ENCODE data around the gene EHF. TPM values are rescaled to one million over a fixed set of nuclear protein-coding genes. Genes with fewer than 3 reads are reported as not detected.

EHF gene
- total and polyA plus RNA-seq, 4 donors = 8.9 to 144 (median 62.9) TPM

DNA sequence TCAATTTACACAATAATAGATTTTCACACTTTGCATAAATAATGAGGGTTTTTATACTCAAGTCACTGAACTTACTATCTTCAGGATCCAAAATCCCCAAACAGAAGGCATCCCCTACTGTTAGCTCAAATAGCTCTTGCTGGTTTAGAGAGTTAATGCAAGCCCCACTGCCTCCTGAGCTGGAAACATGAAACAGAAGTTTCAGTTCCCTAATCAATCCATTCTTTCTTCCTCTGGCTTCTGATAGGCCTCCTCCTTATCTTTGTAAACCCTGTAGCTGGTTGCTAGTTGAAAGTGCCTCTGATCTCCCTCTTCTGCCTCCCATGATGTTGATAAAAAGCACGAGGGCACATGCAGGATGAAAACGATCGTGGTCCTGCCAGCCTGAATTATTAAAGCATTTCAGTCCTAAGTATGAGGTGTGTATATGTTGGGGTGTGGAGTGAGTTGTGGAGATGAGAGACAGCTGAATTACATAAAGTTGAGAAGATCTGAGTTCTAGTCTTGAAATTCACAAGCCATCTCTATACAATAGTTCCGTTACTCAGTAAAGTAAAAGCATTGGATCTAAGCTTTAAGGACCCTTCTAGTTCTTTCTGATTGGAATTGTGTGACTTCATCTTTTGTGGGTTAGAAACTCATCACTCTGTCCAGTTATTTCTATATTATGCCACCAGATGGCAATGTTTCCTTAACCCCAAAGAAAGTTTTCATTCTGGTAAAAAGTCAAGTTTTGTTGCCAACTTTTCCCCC is 35.0 kb upstream of the EHF start:
- Histone ChIP-seq H3K36me3 (ENCODE audit: control insufficient read depth in 4 of 4, insufficient read depth in 4 of 4, low read length in 4 of 4) (no peaks in the 10 kb centered on the region), H3K27ac (ENCODE audit: low read depth in 1 of 2, low read length in 1 of 2) (peak overlapping the region in 1 of 2 donors; percentile 16), H3K9ac (ENCODE audit: insufficient read depth in 1 of 2, low read length in 2 of 2) (peak overlapping the region in 1 of 2 donors; percentile 80), H3K9me3 (ENCODE audit: control insufficient read depth in 4 of 4, insufficient read depth in 3 of 4, low read length in 3 of 4) (no peaks in the 10 kb centered on the region), H3K4me3 (no peak overlapping the region), H3K4me1 (ENCODE audit: control insufficient read depth in 5 of 5, insufficient read depth in 5 of 5, low read length in 5 of 5) (peaks cover 0 to 4% (median 2%) of the 10 kb centered on the region in 5 donors), H3K27me3 (ENCODE audit: control insufficient read depth in 3 of 3, insufficient read depth in 3 of 3, low read length in 2 of 3) (no peaks in the 10 kb centered on the region)
- 2 to 4% methylated on average over 4 of the region's 4 CpGs for WGBS, 2 donors
- TF ChIP-seq, protein P1, sequence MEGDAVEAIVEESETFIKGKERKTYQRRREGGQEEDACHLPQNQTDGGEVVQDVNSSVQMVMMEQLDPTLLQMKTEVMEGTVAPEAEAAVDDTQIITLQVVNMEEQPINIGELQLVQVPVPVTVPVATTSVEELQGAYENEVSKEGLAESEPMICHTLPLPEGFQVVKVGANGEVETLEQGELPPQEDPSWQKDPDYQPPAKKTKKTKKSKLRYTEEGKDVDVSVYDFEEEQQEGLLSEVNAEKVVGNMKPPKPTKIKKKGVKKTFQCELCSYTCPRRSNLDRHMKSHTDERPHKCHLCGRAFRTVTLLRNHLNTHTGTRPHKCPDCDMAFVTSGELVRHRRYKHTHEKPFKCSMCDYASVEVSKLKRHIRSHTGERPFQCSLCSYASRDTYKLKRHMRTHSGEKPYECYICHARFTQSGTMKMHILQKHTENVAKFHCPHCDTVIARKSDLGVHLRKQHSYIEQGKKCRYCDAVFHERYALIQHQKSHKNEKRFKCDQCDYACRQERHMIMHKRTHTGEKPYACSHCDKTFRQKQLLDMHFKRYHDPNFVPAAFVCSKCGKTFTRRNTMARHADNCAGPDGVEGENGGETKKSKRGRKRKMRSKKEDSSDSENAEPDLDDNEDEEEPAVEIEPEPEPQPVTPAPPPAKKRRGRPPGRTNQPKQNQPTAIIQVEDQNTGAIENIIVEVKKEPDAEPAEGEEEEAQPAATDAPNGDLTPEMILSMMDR (IDR thresholded peaks at IDR 0.05; ENCODE audit: control extremely low read depth, extremely low read depth) = peak; percentile 50
- peak; percentile 22 to 95 (median 93) for DNase-seq
- ATAC-seq (ENCODE audit: insufficient read depth, low FRiP score) = peak; percentile 70

DNA sequence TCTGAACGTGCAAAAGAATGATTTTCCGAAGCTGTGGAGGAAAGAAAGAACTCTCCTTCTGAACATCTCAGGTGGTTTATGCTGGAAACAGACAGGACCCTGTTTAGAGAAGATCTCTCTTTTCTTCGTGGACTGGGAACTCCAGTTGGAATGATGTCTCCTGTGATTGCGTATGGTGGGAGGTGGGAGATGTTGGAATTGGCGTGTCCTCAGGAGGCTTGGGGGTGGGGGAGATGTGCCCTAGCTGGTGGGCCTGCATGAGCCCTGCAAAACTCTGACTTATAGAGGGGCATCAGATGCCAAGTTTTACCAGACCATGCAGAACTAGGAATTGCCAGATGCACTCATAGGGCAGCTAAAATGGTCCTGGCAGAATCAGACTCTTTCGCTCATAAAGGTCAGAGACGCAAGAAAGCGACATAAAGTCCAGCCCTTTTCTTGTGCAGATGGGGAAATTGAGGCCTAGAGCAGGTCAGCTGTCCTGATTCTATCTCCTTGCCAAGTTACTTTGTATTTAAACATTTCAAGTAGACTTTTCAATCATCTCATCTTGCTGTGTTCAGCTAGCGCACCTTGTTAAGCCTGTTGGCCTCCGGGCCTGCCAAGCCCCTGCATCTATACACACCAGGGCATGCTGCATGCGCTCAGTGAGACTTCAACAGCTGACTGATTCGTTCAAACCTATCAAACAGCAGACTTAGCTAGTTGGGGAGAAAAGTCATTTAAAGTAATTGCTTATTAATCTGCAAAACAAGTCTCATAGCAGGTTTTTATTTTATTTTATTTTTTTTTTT is 34.2 kb upstream of the EHF start:
- peak in 1 of 3 donors; percentile 19 for DNase-seq
- H3K4me3 ChIP-seq = no peak overlapping the region
- H3K4me1 ChIP-seq (ENCODE audit: control insufficient read depth in 5 of 5, insufficient read depth in 5 of 5, low read length in 5 of 5) = peaks cover 0 to 4% (median 2%) of the 10 kb centered on the region in 5 donors
- TF ChIP-seq, protein P1 (IDR thresholded peaks at IDR 0.05; ENCODE audit: control extremely low read depth, extremely low read depth) = no peak
- no peaks in the 10 kb centered on the region for H3K36me3 ChIP-seq (ENCODE audit: control insufficient read depth in 4 of 4, insufficient read depth in 4 of 4, low read length in 4 of 4)
- no peak overlapping the region for H3K27ac ChIP-seq (ENCODE audit: low read depth in 1 of 2, low read length in 1 of 2)
- no peaks in the 10 kb centered on the region for H3K27me3 ChIP-seq (ENCODE audit: control insufficient read depth in 3 of 3, insufficient read depth in 3 of 3, low read length in 2 of 3)
- 56 to 66% methylated on average over 12 of the region's 12 CpGs for WGBS, 2 donors
- no peaks in the 10 kb centered on the region for H3K9me3 ChIP-seq (ENCODE audit: control insufficient read depth in 4 of 4, insufficient read depth in 3 of 4, low read length in 3 of 4)
- no peak for ATAC-seq (ENCODE audit: insufficient read depth, low FRiP score)
- peak overlapping the region in 1 of 2 donors; percentile 80 for H3K9ac ChIP-seq (ENCODE audit: insufficient read depth in 1 of 2, low read length in 2 of 2)

DNA sequence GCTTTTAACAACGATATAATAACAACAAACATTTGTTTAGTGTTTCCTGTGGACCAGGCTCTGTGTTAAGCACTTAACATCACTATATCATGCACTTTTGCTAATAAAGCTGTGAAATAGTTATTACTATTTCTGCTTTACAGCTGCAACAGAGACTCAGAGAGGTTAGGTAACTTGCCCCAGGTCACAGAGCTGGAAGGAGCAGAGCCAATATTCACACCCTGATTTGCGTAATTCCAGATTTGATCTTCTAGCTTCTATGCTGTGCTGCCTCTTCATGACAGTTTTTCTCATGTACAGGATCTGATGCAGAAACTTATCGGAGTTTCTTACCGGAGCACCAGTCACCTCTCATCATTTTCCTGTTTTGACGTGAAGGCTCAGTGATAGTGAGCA is 33.6 kb upstream of the EHF start:
- Histone ChIP-seq H3K27ac (ENCODE audit: low read depth in 1 of 2, low read length in 1 of 2) (no peak overlapping the region), H3K27me3 (ENCODE audit: control insufficient read depth in 3 of 3, insufficient read depth in 3 of 3, low read length in 2 of 3) (no peaks in the 10 kb centered on the region), H3K36me3 (ENCODE audit: control insufficient read depth in 4 of 4, insufficient read depth in 4 of 4, low read length in 4 of 4) (no peaks in the 10 kb centered on the region), H3K4me3 (no peak overlapping the region), H3K9me3 (ENCODE audit: control insufficient read depth in 4 of 4, insufficient read depth in 3 of 4, low read length in 3 of 4) (no peaks in the 10 kb centered on the region), H3K9ac (ENCODE audit: insufficient read depth in 1 of 2, low read length in 2 of 2) (no peak overlapping the region), H3K4me1 (ENCODE audit: control insufficient read depth in 5 of 5, insufficient read depth in 5 of 5, low read length in 5 of 5) (peaks cover 0 to 4% (median 2%) of the 10 kb centered on the region in 5 donors)
- WGBS, 2 donors = 85 to 87% methylated on average over 5 of the region's 5 CpGs
- TF ChIP-seq, protein P1 (IDR thresholded peaks at IDR 0.05; ENCODE audit: control extremely low read depth, extremely low read depth) = no peak
- DNase-seq (no peak), ATAC-seq (ENCODE audit: insufficient read depth, low FRiP score) (no peak)
